ENCODE data around the gene BCL3.
A peak's percentile ranks its signal among the peaks of the same experiment; 100 is the strongest.

BCL3 gene

DNA sequence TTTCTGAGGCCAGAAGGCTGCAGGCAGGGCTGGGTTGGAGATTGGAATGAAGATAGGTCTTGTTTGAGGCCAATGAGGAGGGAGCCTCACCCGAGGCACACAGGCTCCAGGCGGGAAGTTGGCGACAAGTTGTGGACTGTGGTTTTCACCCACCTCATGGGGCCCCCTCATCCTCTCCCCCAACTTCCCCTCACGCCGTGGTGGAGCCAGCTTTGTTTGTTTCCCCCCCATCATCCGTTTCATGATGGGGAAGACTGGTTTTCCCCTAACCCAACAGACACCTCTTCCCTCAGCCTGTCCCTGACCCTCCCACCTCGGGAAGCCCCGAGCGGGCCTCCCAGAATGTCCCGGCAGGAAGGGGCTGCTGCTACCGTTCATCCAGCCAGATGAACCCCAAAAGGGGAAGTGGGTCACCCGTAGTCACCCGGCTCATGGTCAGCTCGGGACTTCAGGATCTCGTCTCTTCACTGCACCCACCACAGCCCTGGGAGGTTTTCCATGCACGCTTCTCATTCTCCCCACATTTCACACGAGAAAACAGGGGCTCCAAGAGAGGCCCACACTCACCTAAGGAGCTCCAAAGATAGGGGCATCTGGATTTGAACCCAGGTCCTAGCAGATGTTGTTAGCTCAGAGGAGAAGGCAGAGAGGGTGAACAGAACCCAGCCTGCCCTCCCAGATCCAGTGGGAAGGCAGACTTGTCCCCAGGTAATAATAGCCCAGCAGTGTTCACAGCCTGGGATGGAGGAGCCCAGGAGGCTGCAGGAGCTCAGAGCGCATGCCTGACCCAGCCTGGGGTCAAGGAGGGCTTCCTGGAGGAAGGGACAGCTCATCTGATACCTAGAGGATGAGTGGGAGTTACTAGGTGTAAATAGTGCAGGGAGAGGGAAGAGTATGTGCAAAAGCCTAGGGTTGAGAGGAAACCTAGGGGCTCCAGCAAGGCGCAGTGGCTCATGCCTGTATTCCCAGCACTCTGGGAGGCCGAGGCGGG lies 26.1 kb upstream of the BCL3 start:
- peak; percentile 92 to 97 (median 94) for DNase-seq

GRCh38 chr19:44723299-44723951 lies 25.1 kb upstream of the BCL3 start:
- peak in 1 of 4 experiments; percentile 80 for DNase-seq

GRCh38 chr19:44723952-44724319 lies 24.6 kb upstream of the BCL3 start:
- peak; percentile 92 to 93 (median 93) for DNase-seq

GRCh38 chr19:44725251-44725650 lies 23.3 kb upstream of the BCL3 start:
- peak in 1 of 4 experiments; percentile 49 for DNase-seq

DNA sequence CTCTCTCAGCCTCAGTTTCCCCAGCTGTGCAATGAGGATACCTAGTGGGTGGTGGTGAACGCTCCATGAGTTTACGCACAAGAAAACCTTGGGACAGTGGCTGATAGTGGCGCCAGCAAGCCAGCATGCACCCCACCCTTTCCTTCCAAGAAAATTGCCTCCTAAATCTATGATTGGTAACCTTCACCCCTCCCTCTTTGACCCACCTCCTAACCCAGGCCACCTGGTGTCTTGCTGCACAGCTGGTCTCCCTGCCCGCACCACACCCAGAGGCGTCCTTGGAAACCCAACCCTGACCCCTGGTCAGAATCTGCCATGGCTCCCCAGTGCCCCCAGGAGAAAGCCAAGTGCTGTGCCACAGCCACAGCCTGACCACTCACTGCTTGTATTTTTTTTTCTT lies 22.8 kb upstream of the BCL3 start:
- DNase-seq: no peak

GRCh38 chr19:44726465-44726864 lies 22.0 kb upstream of the BCL3 start:
- no peak for DNase-seq

- no peak for DNase-seq
Observed at GRCh38 chr19:44728178-44728577, 20.3 kb upstream of the BCL3 start.

- DNase-seq: peak in 2 of 4 experiments; percentile 54 to 57
Observed at GRCh38 chr19:44729516-44730033, 18.9 kb upstream of the BCL3 start.

DNA sequence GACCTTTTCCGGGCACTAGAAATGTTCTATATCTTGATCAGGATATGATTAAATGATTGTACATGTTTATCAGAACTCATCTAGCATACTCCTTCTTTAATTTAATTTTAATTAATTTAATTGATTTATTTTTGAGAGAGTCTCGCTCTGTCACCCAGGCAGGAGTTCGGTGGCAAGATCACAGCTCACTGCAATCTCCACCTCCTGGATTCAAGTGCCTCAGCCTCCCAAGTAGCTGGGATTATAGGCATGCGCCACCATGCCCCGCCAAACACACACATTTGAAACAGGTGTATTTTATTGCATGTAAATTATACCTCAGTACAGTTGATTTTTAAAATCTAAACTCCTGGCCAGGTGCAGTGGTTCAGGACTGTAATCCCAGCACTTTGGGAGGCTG lies 17.4 kb upstream of the BCL3 start:
- no peak for DNase-seq

GRCh38 chr19:44731622-44732021 lies 16.9 kb upstream of the BCL3 start:
- no peak for DNase-seq

DNA sequence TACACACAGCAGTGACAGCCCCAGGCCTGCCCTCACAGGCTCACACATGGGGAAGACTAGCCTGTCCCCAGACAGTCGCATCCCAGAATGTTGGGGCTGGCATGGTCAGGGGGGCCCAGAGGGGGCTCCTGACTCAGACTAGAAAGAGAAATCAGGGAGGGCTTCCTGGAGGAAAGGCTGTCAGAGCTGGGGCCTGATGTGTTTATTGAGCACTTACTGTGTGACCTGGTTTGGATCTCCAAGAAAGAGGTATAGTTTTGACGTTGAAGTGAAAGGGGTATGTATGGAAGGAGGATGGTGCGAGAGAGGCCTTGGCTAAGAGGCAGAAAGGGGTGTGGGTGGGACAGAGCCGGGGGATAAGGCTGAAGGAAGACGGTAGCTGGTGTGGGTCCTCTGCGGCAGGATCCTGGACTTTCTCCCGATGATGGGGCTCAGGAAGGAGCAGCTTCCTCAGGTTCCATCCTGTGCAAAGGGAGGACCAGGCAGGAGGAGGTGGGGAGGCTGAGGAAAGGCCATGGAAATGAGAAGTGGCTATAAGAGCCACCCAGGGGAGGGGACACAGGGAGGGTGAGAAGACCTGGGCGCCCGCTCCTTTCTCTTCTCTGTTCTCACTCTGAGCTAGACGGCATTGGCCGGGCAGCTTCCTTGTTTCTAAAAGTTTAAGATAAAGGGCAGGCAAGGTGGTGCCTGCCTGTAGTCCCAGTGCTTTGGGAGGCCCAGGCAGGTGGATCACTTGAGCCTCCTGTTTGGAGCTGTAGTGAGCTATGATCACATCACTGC lies 16.1 kb upstream of the BCL3 start:
- DNase-seq: peak in 1 of 4 experiments; percentile 51

- no peak for DNase-seq
Observed at GRCh38 chr19:44734357-44734756, 14.2 kb upstream of the BCL3 start.

GRCh38 chr19:44735011-44735410 lies 13.5 kb upstream of the BCL3 start:
- no peak for DNase-seq

GRCh38 chr19:44737238-44738071 lies 11.1 kb upstream of the BCL3 start:
- DNase-seq: peak; percentile 61 to 81 (median 72)

DNA sequence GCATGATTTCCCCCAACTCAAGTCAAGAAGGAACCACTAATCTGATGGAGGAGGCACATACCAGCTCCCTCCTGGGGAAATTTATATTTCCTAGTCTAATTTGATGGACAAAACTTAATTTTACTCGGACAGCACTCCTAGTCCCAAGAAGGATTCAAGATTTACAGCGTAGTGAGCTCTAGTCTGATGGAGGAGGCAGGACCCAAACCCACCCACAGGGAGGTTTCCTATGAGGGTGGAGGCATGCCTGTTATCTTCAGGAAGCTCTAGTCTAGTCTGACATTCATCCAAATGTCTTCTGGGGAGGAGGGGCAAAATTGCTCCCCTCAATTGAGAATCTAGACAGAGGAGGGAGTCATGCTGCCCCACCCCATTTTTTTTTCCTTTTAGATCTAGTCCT lies 10.4 kb upstream of the BCL3 start:
- DNase-seq: no peak

GRCh38 chr19:44738603-44739558 lies 9.6 kb upstream of the BCL3 start:
- DNase-seq: peak; percentile 85 to 96 (median 91)

DNA sequence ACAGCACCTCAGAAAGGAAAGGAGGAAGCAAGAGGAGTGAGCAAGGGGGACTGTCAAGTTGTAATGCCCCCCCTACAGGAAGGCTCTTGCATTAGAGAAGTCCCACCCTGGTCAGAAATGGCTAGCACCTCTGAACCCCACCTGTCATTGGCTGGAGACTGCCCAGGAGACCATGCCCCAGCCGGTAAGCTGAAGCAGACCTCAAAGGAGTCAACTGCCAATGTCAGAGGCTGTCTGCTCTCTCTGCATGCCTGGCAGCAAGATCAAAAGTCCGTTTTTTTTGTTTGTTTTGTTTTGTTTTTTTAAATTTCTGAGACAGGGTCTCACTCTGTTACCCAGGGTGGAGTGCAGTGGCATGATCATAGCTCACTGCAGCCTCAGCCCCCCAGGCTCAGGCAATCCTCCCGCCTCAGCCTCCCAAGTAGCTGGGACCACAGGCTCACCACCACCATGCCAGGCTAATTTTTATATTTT lies 8.1 kb upstream of the BCL3 start:
- no peak for DNase-seq

GRCh38 chr19:44741258-44741731 lies 7.2 kb upstream of the BCL3 start:
- peak in 3 of 4 experiments; percentile 49 to 63 (median 53) for DNase-seq

- DNase-seq: peak; percentile 97 to 100 (median 98)
Observed at GRCh38 chr19:44741841-44742329, 6.6 kb upstream of the BCL3 start.
